ENCODE measurements around the gene CDH23. TPM values are rescaled to one million over a fixed set of nuclear protein-coding genes. Genes with fewer than 3 reads are reported as not detected.

Gene CDH23
- polyA plus RNA-seq, 3 donors = 0.51 to 0.96 (median 0.80) TPM

DNA sequence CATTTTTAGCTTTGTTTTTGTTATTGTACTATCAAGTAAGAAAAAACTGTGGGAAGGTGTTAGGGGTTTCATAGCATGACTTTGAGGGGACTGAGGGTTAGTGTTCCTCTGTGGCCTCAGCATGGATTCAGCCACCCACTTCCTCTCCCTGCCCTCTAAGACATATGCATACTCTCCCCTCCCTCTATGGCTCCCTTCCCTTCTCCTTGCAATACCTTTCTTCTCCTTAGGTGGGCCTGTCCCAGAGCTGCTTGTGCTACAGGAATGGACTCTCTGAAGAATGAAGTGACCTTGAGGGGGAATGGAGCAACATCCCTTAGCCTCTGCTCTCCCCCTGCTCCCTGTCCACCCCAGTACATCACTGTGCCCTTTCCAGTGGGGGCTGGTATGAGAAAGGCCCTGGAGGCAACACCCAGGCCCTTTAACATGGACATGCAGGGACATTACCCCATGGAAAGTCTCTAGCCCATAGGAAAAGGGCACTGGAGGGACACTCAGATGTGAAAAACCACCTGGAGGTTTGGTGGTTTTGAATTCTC lies 22.4 kb downstream of the CDH23 start:
- DNase-seq (ENCODE audit: low read depth in 3 of 3, low spot score in 2 of 3) = no peak

- no peak for DNase-seq (ENCODE audit: low read depth in 3 of 3, low spot score in 2 of 3)
Measured at GRCh38 chr10:71419750-71420149, 23.0 kb downstream of the CDH23 start.

GRCh38 chr10:71421075-71421434 lies 24.3 kb downstream of the CDH23 start:
- DNase-seq (ENCODE audit: low read depth in 3 of 3, low spot score in 2 of 3) = no peak

DNA sequence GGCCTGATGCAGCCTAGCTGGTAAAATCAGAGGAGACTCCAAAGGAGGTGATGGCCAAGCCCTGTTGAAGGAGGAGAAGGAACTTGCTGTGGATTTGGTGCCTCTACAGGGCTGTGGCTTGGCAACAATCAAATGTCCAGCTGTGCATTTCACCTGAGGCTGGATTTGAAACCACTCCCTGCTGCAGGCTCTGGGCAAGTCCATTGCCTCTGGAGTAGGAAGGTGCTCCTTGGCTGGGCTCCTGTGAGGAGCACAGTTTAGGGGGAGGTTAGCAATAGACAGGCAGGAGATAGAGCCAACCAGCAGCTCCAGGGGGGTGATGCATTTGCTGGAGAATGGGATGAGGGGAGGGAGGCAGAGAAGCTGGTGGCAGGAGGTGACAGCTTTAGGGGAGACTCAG lies 26.5 kb downstream of the CDH23 start:
- DNase-seq (ENCODE audit: low read depth in 3 of 3, low spot score in 2 of 3) = no peak

DNA sequence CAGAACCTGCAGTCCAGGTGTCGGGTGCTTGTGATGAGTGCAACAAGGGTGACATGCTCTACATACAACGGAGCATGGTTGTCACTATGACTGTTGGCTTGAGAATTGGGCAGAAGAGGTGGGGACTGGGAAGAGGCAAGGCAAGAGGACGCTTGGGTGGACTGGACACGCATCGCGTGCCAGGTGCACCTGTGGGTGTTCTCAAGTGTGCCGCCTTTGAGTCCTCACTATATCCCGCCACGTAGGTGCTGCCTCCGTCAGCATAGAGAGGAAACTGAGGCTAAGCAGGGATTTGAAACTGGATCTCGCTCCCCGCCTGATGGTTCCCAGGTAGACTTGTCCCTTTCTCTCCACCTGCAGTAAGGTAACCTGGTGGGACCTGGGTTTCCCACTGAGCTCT lies 27.2 kb downstream of the CDH23 start:
- DNase-seq (ENCODE audit: low read depth in 3 of 3, low spot score in 2 of 3) = no peak

DNA sequence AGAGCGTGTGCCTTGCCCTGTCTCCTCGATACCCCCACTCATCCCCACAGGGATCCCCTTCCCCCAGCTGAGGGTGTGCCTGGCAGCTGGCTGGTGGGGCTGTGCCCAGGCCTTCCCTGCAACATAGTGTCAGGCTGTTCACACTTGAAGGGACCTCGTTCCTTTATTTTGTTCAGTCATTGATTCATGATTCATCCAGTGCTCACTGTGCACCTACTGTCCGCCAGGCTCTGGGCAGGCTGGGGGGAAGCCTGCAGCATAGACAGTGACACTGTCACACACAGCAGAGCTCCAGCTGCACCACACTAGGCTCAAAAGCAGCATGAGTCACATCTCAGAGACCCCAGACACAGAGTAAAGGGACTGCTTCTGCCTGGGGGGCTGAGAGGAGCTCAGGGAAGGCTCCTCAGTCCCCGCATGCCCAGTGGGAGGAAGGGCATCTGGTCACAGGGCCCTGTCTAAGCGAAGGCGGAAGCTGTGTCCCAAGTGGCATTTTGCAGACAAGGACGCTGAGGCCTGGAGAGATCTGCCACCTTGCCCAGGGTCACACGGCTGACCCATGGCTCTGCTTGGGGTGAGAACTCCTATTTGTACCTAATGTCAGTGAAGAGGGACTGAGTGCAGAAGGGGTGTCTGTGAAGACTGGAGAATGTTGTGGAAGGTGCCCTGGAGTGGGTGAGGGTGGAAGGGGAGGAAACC lies 27.9 kb downstream of the CDH23 start:
- no peak for DNase-seq (ENCODE audit: low read depth in 3 of 3, low spot score in 2 of 3)

- DNase-seq (ENCODE audit: low read depth in 3 of 3, low spot score in 2 of 3) = no peak
Measured at GRCh38 chr10:71426058-71426605, 29.4 kb downstream of the CDH23 start.

- DNase-seq (ENCODE audit: low read depth in 3 of 3, low spot score in 2 of 3) = no peak
Measured at GRCh38 chr10:71427246-71427645, 30.5 kb downstream of the CDH23 start.

- no peak for DNase-seq (ENCODE audit: low read depth in 3 of 3, low spot score in 2 of 3)
Measured at GRCh38 chr10:71429304-71429703, 32.6 kb downstream of the CDH23 start.

- no peak for DNase-seq (ENCODE audit: low read depth in 3 of 3, low spot score in 2 of 3)
Measured at GRCh38 chr10:71429929-71430328, 33.2 kb downstream of the CDH23 start.

DNA sequence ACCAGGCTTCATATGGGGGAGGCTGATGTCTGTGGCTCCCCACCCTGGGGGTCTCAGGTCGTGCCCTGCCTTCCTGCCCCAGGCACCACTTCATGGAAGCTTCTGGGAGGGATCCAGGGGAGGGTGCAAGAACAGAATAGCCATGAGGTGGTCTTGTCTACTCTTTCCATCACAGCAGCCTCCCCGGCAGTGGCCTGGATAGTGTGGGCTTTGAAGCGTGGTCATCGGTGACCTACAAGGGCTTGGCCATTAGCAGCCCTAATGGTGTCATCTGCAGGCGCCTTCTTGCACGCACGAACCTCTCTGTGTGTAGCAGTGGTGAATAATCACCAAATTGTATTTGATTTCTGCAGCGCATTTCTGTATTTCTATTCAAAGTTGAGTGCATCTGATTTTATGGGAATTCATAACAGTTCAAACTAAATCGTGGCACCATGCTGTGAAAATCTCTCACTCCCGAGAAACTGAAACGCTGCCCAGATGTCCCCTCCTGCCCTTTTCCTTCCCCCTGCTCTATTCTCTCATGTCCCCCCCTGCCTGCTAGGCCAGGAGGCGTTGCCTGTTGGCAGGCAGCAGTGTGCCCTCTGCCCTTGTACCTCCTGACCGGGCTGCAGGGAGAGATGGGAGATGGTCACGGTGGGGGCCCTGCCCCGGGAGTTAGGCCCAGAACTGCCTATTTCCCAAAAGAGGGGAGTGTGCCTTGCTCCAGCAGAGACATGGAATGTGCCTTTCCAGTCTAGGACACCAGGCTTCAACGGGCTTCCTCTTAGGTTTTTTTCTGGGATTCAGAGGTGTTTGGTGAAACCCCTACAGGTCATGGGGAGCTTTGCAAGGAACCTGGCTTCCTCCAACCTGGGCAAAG lies 34.8 kb downstream of the CDH23 start:
- DNase-seq (ENCODE audit: low read depth in 3 of 3, low spot score in 2 of 3) = no peak

GRCh38 chr10:71432101-71432905 lies 35.6 kb downstream of the CDH23 start:
- DNase-seq (ENCODE audit: low read depth in 3 of 3, low spot score in 2 of 3) = no peak

GRCh38 chr10:71432956-71433767 lies 36.4 kb downstream of the CDH23 start:
- no peak for DNase-seq (ENCODE audit: low read depth in 3 of 3, low spot score in 2 of 3)

- DNase-seq (ENCODE audit: low read depth in 3 of 3, low spot score in 2 of 3) = no peak
Measured at GRCh38 chr10:71433768-71434744, 37.3 kb downstream of the CDH23 start.

GRCh38 chr10:71434760-71435394 lies 38.2 kb downstream of the CDH23 start:
- DNase-seq (ENCODE audit: low read depth in 3 of 3, low spot score in 2 of 3) = no peak

- no peak for DNase-seq (ENCODE audit: low read depth in 3 of 3, low spot score in 2 of 3)
Measured at GRCh38 chr10:71435571-71436267, 39.0 kb downstream of the CDH23 start.

- no peak for DNase-seq (ENCODE audit: low read depth in 3 of 3, low spot score in 2 of 3)
Measured at GRCh38 chr10:71436268-71437125, 39.8 kb downstream of the CDH23 start.

All from right renal cortex interstitium (tissue), 3 donors.